GM18858 (cell line): Measurements from ENCODE around the gene OST4.
"Not testable (repeated sequence)": the region's sequence is repeated elsewhere in the genome, so short reads cannot be mapped to it uniquely, and the experiment has no call there.

Source experiments
- ATAC-seq: cut with Tn5 transposase; IDR thresholded peaks from one replicate; pipeline ENCODE4 v1.9.1; 2021; ENCODE audit not compliant: unreplicated experiment

The OST4 gene

GRCh38 chr2:27080140-27080469, 8.7 kb upstream of the OST4 start:
- no peak for ATAC-seq

- no peak for ATAC-seq
Measured at GRCh38 chr2:27079233-27080139, 8.0 kb upstream of the OST4 start.

GRCh38 chr2:27078267-27079194, 7.1 kb upstream of the OST4 start, which contains the start of gene EMILIN1:
EMILIN1 (plus strand) TSS chr2:27078615; CDS start chr2:27079066, 451 bp downstream.
- no peak for ATAC-seq

GRCh38 chr2:27077231-27077630, 5.8 kb upstream of the OST4 start:
- no peak for ATAC-seq

GRCh38 chr2:27076323-27076722, 4.9 kb upstream of the OST4 start:
- ATAC-seq: no peak

GRCh38 chr2:27075566-27075871, 4.1 kb upstream of the OST4 start:
- ATAC-seq: not testable (repeated sequence)

GRCh38 chr2:27074738-27075565, 3.5 kb upstream of the OST4 start:
- ATAC-seq: no peak

GRCh38 chr2:27073782-27074181, 2.3 kb upstream of the OST4 start:
- no peak for ATAC-seq

- no peak for ATAC-seq
Measured at GRCh38 chr2:27072920-27073319, 1.5 kb upstream of the OST4 start.

- no peak for ATAC-seq
Measured at GRCh38 chr2:27071990-27072830, 756 bp upstream of the OST4 start.

GRCh38 chr2:27070653-27071276, 689 bp downstream of the OST4 start:
- no peak for ATAC-seq

- ATAC-seq: no peak
Measured at GRCh38 chr2:27069961-27070618, 1.4 kb downstream of the OST4 start.

- no peak for ATAC-seq
Measured at GRCh38 chr2:27069436-27069835, 2.0 kb downstream of the OST4 start.

- ATAC-seq: no peak
Measured at GRCh38 chr2:27067385-27067784, 4.1 kb downstream of the OST4 start.

- ATAC-seq: no peak
Measured at GRCh38 chr2:27065128-27065527, 6.3 kb downstream of the OST4 start.

GRCh38 chr2:27060323-27060722, 11.1 kb downstream of the OST4 start:
- ATAC-seq: no peak

GRCh38 chr2:27059141-27059820, 12.2 kb downstream of the OST4 start:
- ATAC-seq: no peak

- ATAC-seq: no peak
Measured at GRCh38 chr2:27058210-27058609, 13.2 kb downstream of the OST4 start.

GRCh38 chr2:27057184-27057583, 14.3 kb downstream of the OST4 start:
- ATAC-seq: no peak
